OCI-LY7 (cell line): ENCODE measurements around the gene TMEM200B.

Experiments
- EZH2phosphoT487 ChIP-seq: fragments of 200-600 bp; sonication (generic); IDR thresholded peaks from 2 replicates; pipeline ENCODE4 v1.6.1; 2018; ENCODE audit warnings: low read depth, borderline replicate concordance, mild to moderate bottlenecking, mixed run types, antibody characterized with exemption, low read length, moderate library complexity, mixed read lengths
- TF ChIP-seq, protein P1 (sequence below): fragments of 200-600 bp; sonication (generic); conservative IDR thresholded peaks from 2 replicates; pipeline ENCODE4 v1.5.1; 2014; ENCODE audit warnings: mild to moderate bottlenecking, antibody characterized with exemption, low read length, moderate library complexity, mixed read lengths

DNA sequence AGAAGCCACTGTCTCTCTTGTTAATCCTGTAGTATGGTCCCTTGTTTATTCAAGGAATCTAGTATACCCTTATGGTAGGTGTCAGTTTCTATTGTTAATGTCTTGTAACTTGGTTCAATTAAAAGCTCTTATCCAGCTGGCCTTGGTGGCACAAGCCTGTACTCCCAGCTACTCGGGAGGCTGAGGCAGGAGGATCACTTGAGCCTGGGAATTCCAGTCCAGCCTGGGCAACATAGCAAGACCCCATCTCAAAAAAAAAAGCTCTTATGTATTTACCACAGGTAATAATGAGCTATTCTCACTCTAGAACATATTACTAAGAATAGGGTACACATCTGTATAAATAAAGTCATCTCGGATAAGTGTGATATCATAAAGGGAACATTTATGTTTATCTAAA lies 46.5 kb downstream of the TMEM200B start:
- TF ChIP-seq, protein P1, sequence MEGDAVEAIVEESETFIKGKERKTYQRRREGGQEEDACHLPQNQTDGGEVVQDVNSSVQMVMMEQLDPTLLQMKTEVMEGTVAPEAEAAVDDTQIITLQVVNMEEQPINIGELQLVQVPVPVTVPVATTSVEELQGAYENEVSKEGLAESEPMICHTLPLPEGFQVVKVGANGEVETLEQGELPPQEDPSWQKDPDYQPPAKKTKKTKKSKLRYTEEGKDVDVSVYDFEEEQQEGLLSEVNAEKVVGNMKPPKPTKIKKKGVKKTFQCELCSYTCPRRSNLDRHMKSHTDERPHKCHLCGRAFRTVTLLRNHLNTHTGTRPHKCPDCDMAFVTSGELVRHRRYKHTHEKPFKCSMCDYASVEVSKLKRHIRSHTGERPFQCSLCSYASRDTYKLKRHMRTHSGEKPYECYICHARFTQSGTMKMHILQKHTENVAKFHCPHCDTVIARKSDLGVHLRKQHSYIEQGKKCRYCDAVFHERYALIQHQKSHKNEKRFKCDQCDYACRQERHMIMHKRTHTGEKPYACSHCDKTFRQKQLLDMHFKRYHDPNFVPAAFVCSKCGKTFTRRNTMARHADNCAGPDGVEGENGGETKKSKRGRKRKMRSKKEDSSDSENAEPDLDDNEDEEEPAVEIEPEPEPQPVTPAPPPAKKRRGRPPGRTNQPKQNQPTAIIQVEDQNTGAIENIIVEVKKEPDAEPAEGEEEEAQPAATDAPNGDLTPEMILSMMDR = no peak
- no peak for TF ChIP-seq EZH2phosphoT487
